ENCODE data around the gene HOOK2.

- TF ChIP-seq POLR2A (IDR thresholded peaks at IDR 0.05; ENCODE audit: control extremely low read depth in 1 of 2, low read depth in 2 of 2, low read length in 2 of 2) (no peak), CREB1 (IDR thresholded peaks at IDR 0.05) (no peak), CTCF (IDR thresholded peaks at IDR 0.05; ENCODE audit: control extremely low read depth in 1 of 3, insufficient read depth in 1 of 3, low read depth in 1 of 3, low read length in 3 of 3) (no peak), CHD2 (IDR thresholded peaks at IDR 0.05; ENCODE audit: low read length) (no peak), CEBPB (IDR thresholded peaks at IDR 0.05; ENCODE audit: low read depth, low read length) (no peak), SRF (IDR thresholded peaks at IDR 0.05; ENCODE audit: low read depth, low read length) (no peak), KDM5A (IDR thresholded peaks at IDR 0.05; ENCODE audit: low read length) (no peak), RFX5 (IDR thresholded peaks at IDR 0.05; ENCODE audit: borderline replicate concordance, low read depth, low read length) (no peak), EZH2 (IDR thresholded peaks at IDR 0.05; ENCODE audit: low read depth, low read length, severe bottlenecking) (no peak), POLR2AphosphoS5 (IDR thresholded peaks at IDR 0.05; ENCODE audit: low read depth, low read length) (no peak), TAF1 (IDR thresholded peaks at IDR 0.05; ENCODE audit: low read depth, low read length) (no peak)
These were observed 46.4 kb upstream of the HOOK2 start for GRCh38 chr19:12821761-12822160.
